ENCODE results near the gene MSX1.

MSX1 gene

DNA sequence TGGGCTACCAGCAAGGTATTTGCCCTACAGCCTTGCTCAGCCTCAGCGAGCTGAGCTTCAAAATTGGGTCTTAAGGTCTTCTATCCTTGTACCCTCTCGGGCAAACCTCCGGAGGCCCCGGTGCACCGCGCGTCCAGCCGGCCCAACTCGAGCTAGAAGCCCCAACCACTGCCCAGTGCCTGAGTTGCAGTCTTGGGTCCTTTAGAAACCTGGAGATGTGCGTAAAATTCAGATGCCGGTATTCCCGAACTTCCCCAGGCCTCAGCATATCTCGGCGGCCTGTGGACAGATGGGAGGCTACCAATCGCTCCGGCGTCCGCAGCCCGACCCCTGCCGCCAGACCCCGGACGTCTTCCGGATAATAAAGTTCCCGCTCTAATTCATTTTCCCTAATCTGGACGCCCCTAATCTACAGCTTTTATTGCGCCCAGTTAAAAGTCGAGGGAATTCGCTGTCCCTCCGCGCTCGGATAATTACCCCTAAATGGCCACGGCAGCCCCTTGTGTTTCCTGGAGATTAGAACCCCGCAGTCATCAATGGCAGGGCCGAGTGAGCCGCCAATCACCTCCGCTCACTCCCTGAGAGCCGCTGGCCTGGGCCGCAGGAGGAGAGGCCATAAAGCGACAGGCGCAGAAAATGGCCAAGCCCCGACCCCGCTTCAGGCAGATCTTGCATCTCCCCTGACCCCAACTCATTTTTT lies 1.5 kb upstream of the MSX1 start:
- no peak for DNase-seq (ENCODE audit: low read depth)

DNA sequence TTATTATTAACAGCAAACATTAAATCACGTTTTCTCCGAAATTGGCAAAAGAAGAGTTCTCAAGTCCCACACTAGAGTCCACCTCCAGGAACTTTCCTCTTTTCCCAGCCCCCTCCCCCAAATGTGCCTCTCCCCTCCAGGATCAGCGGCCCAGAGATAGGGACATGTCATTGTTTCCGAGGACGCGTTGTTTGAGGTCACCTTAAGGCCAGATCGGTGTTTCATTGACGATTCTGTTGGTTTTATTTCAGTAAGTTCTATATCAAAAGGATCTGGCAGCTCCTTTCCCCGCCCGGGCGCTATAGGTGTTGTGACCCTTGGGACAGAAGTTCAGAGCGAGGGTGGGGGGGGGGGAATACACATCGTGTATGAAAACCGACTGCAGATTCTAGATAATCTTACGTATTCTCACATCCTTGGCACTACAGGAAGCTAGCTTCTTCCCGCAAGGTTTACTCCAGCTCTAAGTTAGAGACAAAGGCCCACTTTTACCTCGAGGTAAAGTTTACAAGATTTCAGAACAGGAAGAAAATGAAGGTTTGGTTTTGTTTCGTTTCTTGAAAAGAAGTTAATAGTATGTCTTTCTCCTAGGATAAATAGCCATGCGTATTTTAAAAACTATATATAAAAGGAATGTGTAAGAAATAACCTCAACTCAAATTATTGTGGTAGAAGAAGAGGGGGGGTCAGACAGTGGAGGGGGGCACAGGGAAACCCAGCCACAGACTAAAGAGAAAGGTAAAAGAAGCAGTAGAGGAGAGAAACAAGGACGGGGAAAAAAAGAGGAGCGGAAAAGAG lies 739 bp upstream of the MSX1 start:
- DNase-seq (ENCODE audit: low read depth), result no peak

DNA sequence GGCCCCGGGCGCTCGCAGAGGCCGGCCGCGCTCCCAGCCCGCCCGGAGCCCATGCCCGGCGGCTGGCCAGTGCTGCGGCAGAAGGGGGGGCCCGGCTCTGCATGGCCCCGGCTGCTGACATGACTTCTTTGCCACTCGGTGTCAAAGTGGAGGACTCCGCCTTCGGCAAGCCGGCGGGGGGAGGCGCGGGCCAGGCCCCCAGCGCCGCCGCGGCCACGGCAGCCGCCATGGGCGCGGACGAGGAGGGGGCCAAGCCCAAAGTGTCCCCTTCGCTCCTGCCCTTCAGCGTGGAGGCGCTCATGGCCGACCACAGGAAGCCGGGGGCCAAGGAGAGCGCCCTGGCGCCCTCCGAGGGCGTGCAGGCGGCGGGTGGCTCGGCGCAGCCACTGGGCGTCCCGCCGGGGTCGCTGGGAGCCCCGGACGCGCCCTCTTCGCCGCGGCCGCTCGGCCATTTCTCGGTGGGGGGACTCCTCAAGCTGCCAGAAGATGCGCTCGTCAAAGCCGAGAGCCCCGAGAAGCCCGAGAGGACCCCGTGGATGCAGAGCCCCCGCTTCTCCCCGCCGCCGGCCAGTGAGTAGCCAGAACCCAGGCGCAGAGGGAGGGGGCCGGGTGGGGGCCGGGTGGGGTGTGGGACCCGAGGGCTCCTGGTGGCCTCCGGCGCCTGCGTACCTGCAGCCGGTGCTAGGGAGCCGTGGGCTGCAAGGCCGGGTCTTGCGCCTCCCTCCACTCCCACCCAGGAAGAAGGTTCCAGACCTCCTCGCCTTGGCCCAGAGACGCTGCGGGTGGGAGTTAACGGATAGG lies 534 bp downstream of the MSX1 start:
- DNase-seq (ENCODE audit: low read depth), result no peak

DNA sequence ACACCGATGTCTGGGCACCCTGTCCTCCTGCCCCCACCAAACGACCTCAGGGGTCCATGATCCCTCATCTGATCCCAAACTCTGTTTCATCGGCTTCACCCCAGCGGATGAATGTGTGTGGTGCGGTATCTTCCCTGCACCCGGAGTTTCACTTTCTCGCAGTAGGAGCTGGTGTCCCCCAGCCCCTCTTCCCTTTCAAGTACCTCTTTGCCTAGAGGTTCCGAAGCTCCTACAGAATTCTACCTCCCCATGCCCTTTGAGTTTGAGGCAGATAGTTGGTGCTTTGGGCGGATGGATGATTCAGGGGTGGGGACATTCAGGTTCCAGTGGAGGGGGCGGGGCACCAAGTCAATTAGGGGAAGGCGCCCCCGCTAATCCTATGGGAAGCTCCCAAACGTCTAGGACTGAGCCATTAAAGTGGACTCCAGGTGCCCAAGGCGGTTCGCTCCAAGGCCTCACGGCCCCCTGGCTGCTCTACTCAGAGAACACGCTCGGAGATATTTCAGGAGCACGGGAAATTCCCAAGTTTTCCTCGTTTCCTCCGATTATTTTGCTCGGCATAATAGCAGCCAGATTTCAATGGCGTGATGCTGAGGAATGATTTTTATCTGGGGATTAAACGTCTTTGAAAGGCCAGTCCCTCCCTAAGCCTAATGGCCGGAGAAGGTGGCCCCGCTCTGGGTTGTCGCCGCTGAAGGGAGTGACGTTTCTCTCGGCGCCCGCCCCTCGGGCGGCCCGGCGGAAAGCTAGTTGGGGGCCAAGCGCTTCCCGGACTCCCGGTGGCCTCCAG lies 1.3 kb downstream of the MSX1 start:
- DNase-seq (ENCODE audit: low read depth), result no peak

DNA sequence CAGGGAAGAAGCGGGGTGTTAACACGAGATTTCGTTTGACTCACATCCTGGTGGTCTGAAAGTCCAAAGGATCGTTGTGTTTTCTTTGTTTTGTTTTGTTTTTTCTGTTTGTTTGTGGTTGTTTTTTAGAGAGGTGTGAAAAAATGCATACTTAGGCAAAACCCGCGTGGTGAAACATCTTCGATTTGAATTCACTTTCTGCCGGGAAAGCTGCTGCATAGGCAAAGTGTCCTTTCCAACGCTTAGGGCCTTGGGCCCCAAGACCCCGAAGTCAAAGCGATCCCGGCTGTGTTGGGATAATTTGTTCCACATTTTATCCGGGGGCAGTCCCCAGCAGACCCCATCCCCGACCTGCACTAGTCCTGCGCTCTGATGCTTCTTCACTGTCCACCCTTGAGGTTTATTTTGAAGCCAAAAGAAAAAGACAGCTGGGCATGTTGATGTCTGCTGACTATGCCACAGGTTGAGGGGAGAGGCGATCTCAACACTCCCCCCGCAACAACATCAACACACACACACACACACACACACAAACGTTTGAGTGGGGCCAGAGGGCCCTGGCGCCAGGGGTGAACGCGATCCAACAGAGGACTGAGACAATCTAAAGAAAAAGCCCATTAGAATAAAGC lies 2.0 kb downstream of the MSX1 start:
- no peak for DNase-seq (ENCODE audit: low read depth)

DNA sequence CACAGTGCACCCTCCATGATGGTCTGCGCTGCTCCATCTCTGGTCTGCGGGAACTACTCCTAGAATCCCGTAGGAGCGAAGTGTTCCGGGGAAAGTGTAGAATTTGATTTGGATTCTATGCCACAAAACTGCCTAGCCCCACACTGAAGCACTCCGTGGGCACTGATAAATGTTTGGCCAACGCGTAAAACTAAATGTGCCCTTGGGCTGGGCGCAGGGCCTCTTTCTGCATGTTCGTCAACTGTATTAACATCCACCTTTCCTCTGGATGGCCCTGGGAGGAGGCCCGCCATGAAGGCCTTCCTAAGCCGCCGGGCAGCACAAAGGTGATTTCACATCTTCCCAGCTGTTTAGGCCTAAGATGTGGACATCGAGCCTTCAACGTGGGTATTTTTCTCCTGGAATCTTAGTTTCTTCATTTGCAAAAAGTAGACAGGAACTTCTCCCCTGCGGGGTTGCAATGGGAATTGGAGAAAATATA lies 2.6 kb downstream of the MSX1 start:
- DNase-seq (ENCODE audit: low read depth), result no peak

DNA sequence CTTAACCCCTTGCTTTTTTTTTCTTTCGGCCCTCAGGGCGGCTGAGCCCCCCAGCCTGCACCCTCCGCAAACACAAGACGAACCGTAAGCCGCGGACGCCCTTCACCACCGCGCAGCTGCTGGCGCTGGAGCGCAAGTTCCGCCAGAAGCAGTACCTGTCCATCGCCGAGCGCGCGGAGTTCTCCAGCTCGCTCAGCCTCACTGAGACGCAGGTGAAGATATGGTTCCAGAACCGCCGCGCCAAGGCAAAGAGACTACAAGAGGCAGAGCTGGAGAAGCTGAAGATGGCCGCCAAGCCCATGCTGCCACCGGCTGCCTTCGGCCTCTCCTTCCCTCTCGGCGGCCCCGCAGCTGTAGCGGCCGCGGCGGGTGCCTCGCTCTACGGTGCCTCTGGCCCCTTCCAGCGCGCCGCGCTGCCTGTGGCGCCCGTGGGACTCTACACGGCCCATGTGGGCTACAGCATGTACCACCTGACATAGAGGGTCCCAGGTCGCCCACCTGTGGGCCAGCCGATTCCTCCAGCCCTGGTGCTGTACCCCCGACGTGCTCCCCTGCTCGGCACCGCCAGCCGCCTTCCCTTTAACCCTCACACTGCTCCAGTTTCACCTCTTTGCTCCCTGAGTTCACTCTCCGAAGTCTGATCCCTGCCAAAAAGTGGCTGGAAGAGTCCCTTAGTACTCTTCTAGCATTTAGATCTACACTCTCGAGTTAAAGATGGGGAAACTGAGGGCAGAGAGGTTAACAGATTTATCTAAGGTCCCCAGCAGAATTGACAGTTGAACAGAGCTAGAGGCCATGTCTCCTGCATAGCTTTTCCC lies 3.4 kb downstream of the MSX1 start:
- DNase-seq (ENCODE audit: low read depth), result no peak

DNA sequence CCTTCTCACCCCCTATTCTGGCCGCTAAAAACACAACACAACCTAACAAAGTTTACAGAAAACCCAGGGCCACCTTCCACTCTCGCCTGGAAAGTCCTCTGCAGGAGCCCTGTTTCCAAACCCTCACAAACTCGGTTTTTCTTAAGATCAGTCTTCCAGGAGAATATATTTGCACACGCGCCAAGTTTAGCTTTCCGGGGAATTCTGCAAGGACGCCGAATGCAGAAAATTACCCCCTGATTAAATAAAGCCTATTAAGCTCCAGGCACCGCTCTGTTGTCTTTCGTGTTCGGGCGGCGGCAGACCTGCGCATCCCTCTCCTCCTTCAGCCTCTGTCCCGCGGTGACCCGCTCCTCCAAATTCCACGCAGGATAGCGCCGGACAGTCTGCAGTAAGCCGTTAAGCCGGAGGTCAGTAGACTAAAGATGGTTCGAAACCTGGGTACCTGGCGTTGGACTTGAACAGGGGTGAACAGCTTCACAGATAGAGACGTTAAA lies 5.0 kb downstream of the MSX1 start:
- no peak for DNase-seq (ENCODE audit: low read depth)

DNA sequence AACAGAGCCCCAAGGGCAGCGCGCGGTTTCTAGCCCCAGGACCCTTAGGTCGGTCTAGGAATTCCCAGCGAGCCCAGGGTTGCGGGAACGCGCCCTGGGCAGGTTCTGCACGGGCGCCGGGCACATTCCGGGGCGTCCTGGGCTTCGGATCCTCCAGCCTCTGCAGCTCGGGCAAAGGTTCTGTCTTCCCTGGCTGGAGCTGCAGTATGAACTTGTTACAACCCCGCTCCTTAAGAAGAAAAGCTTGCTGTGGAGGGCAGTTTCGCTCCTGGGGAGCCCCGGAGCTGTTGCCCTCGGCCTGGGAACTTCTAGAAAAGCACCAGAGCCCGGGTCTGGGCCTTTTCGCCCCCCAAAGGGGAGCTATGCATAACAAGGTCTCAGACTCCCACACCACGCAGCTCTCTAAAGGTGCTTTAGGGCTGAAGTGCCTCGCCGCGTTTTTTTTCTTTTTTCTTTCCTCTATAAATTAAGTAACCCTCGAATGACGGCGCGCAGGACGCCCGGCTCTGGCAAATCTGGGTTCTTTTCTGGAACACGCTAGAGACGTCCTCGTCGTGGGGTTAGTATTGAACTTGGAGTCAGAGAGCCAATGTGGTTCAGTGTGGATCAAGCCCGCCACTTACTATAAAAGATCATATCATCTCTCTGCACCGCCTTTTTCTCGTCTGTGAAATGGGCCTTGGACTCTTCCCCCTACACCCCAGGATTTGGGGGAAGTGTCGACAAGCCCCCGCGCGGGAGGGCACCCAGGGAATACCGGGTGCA lies 5.7 kb downstream of the MSX1 start:
- DNase-seq (ENCODE audit: low read depth), result no peak

DNA sequence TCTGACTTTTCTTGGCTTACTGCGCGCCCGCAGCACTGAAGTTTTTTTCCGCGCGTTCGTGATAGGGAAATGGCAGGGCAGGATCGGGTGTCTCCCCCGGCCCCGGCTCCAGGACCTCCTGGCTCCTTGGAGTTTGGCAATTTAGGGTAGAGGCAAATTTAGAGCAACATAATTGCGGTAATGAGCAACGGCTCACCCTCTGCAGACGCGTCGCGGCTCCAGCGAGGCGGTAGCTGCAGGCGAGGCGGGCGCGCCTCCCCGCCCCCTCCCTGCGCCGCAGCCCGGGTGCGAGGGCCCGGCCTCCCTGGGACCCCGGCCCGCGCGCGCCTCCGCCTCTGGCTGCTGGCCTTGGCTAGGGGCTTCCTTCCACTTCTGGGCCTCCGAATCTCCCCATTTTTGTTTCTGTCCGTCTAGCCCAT lies 6.2 kb downstream of the MSX1 start:
- no peak for DNase-seq (ENCODE audit: low read depth)

DNA sequence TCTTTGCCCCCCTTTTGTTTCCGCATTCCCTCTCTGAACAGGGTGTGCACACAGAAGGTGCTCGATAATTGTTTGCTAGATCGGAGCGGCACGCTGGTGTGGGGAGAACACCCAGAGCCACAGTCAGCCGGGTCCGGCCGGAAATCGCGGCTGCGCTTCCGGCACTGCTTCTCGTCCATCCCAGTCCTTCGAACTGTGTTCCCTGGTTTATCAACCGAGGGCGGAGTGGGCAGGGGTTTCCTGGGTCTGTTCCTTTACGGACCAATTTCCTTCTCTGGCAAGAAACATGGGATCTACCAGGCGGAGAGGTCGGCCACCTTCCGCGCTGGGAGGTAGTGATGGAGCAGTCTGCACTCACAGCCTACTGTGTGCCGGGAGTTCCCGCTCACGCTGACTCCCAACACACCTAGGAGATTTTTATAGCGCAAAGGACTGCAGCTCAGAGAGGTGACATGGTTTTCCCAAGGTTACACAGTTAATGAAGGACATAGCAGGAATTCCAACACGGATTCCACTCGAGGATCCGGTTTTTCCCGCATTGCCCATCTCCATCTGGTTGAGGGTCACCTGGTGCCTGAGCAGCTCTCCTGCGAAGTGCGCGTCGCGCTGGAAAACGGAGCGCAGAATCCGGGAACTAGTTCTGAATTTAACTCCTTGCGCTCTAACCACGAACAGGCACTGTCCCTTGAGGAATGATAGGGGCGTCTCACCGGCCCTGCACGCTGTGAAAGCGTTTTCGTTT lies 6.8 kb downstream of the MSX1 start:
- DNase-seq (ENCODE audit: low read depth), result no peak

DNA sequence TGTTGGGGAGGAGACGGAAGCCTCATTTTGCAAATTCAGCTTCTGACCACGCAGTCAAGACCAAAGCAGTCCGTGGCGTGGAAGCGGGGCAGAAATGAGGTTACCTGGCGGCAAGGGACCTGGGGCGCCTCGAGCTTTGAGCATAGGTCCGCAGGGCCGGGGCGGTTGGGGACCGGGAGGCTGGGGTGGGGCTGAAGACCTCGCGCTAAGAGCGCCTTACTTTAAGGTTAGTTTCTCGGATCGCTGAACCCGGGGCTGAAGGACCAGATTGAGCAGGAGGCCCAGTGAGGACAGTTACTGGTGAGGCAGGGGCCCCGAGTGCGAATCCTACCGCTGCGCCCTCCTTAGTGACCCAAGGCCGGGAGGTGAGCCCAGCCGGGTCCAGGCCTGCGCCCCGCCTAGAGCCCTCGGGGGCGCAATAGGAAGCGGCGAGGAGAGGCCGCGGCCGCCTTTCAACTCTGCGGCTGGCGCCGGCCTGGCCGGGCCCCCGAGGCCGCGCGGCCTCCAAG lies 7.5 kb downstream of the MSX1 start:
- DNase-seq (ENCODE audit: low read depth), result no peak

DNA sequence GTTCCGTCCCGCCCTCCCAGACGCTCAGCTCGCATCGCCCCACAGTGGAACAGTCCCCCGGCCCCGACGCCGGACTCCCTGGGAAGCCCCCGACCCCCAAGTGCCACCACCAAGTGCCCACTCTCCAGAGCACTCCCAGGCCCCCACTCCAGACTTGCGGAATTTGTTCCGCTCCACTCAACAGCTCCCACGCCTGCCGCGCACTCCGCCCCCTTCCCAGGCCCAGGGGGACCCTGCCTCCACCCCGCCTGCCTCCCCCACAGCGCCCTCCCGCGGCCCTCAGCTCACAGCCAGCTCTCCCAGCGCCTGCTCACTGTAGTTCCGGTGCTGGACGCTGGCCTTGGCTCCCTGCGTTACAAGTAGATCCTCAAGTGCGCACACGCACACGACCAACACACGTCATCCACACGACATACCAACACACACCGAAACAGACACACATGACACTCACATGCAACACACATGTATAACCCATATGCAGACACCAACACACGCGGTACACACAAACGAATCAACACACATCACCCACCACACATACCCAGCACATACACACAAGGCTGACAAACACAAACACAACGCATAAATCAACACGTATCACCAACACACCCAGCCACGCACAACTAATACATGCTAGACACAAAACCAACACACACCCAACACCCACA lies 8.0 kb downstream of the MSX1 start:
- DNase-seq (ENCODE audit: low read depth), result no peak

DNA sequence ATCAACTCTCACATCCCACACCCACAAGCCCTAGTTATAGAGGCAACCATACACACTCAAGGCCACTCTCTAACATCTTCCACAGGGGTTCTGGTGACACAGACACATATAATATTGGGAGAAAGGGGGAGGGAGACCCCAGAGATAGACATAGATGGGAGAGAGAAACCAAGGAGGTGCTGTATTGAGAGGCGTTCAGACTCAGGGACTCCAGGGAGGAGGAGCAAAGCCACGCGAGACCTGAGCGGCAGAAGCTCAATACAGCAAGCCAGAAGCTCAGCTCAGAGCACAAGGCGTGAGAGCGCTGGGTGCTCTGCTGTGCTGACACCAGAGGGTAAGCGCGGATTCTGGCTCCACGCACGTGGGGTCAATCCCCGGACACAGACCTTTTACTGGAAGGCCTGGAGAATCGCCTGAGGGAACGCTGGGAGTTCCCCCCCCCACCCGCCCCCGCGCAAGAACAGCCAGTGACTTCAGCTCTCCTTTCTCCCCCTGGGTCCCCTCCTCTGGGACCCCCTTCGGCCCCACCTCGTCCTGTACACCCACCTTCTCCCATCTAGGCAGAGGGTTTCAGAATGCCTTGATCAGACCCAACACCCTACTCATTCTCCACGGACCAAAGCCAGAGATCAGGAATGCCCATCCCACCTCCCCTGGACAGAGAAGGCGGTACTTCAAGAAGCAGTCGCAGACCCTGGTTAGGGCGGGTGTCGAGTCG lies 8.7 kb downstream of the MSX1 start:
- no peak for DNase-seq (ENCODE audit: low read depth)

DNA sequence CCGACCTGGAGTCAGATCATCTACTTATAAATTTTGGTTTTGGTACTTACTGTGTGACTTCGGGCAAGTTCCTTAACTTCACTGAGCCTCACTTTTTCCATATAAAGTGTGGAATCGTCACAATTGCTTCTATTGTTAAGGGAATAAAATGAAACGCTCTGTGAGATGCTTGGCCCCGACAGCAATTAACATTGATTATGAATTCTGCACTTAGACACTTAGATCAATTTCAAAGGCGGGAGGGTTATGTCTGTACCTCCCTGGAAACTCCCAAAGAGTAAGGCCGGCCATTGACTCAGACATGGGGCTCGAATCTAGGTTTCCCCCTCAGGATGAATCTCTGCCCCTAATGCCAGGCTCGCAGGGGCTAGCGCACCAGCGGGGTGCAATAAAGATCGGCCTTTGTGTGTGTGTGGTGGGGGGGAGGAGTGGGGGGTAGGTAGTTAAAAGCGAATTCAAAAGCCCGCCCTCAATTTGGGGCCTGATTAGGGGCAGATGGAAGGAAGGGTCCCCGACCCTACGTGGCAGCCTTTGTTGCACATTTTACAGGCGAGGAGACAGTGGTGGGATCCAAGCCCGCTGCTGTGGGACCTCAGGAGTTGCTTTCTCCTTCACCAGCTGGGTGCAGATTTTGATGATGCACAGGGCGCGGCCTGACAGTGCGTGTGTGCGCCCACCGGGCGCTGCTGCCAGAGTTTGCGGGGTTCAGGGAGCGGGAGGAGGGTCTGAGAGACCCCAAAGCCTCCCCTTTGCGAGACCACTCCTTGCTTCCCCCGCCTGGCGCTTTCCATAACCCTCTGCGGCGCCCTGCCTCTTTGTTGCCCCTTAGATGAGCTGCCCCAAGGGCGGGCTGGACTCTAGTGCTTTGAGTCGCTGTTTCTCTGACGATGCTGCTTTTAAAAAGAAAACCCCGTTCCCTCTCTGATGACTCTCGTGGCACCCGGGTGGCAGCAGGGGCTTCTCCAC lies 9.6 kb downstream of the MSX1 start:
- no peak for DNase-seq (ENCODE audit: low read depth)

Measured in stimulated activated CD8-positive, alpha-beta memory T cell treated with anti-CD3 and anti-CD28 coated beads, Interleukin-15, amount 100 ng/mL, for 1 hour (primary cell).